ENCODE data around the gene FCGR2B.
"Not testable (repeated sequence)": the region's sequence is repeated elsewhere in the genome, so short reads cannot be mapped to it uniquely, and the experiment has no call there.

DNA sequence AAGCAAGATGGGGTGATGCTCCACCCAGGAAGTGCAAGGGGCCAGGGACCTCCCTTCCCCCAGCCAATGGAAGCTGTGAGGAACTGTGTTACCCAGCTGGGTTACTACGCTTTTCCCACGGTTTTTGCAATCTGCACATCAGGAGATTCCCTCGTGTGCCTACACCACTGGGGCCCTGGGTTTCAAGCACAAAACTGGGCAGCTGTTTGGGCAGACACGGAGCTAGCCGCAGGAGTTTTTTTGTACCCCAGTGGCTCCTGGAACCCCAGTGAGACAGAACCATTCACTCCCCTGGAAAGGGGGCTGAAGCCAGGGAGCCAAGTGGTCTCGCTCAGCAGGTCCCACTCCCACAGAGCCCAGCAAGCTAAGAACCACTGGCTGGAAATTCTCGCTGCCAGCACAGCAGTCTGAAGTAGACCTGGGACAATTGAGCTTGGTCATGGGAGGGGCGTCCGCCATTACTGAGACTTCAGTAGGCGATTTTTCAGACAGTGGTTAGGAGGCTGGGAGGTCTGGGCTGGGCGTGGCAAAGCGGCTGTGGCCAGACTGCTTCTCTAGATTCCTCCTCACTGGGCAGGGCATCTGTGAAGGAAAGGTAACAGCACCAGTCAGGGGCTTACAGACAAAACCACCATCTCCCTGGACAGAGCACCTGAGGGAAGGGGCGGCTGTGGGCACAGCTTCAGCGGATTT is 30.2 kb downstream of the FCGR2B start:
- not testable (repeated sequence) for TF ChIP-seq CTCF, EP300, POLR2A (IDR thresholded peaks at IDR 0.05)
